Measurements from ENCODE around the gene NTN1.

DNA sequence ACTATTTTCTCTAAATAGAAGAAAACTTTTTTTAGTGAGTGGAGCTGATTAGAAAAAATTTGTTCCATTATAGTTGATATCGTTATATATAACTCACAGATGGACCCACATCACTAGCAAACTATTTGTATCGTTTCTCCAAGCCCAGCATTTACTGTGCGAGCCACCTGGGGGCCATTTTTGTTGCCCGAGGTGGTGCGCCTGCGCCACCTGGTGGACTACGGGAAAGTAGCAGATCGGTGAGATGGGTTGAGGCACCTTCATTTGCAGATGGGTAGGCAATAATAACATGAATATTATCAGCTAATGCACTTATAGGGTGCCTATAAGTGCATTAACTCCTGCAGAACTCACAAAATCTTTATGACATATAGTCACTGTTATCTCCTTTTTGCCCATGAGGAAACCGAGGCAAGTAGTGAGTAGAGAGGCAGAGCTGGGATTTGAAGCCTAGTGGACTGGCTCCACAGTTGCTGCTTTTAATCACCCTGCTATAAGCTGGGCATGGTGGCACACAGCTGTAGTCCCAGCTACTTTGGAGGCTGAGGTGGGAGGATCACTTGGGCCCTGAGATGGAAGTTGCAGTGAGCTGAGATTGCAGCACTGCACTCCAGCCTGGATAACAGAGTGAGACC lies 23.2 kb upstream of the NTN1 start:
- no peak for TF ChIP-seq TAF1 (IDR thresholded peaks at IDR 0.05; ENCODE audit: low read depth, low read length)
- no peak for TF ChIP-seq POLR2AphosphoS5 (IDR thresholded peaks at IDR 0.05; ENCODE audit: low read depth, low read length)
- TF ChIP-seq POU2F2 (IDR thresholded peaks at IDR 0.05; ENCODE audit: low read depth, low read length) = no peak
